Activated gamma-delta T cell treated with anti-CD3 and anti-CD28 coated beads, Interleukin-2, amount 50 U/mL, for 16 hours (primary cell): ENCODE results near the gene DSCAM.

Experiments
- DNase-seq: peaks from one replicate; pipeline ENCODE4 v3.0.0-alpha.2; 2020; ENCODE audit warnings: low read depth

DSCAM gene

DNA sequence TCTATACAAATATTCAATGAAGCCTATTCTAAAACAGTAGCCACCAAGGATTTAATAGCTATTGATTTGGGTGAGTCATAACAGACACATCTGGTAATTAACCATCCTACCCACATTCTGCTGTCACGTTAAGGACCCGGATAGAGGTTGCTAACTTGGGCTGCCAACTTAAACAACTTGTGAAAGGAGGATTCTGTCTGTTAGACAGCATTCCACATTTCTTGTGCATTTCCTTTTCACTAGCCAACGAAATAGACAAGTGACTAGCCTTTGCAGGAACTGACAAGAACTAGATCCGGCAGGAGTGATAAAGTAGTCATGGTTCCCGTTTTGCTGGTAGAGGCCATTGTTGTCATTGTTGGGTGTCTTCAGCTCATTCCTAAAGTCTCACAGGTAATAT lies 9.5 kb downstream of the DSCAM start:
- no peak for DNase-seq

DNA sequence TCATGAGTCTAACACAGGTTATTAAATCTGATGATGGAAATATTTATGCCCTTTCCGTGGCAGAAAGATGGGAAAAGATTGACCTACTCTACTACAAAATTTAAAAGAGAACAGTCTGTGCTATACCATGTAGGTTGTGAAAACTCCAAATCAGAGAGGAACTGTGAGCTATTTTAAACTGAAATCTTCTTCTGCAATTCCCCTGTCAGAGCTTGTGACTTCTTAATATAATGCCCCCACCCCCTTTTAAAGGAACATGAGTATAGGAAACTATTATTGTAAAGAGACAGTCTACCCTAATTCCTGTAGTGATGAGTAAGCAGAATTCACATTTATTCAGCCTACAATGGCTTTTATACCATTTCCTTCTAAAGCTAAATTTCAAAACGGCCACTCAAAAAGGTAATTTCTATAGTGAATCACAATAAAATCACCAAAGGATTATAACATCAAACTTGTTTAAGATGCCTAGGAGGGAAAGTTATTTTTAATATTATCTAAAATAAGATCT lies 11.7 kb downstream of the DSCAM start:
- no peak for DNase-seq

GRCh38 chr21:40833184-40833583 lies 13.8 kb downstream of the DSCAM start:
- DNase-seq = no peak

GRCh38 chr21:40832316-40832715 lies 14.6 kb downstream of the DSCAM start:
- no peak for DNase-seq

DNA sequence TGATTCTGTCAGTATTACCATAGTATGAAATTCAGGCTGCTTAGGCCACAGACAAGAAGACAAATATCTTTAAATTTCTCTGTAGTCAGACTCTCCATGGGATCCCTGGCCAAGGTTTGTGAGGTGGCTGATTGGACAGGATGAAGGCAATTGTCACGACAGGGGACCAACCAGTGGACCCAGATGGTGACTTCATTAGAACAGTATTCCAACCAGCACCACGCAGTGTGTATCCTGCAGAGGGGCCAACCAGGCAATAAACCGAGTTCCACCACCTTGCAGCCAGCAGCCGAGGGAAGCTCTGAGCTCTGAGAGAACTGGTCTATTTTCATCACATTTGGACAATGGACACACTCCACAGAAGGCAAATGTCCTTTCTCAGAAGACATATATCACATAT lies 16.1 kb downstream of the DSCAM start:
- no peak for DNase-seq

GRCh38 chr21:40829791-40830190 lies 17.2 kb downstream of the DSCAM start:
- no peak for DNase-seq

GRCh38 chr21:40829308-40829707 lies 17.6 kb downstream of the DSCAM start:
- DNase-seq = no peak

DNA sequence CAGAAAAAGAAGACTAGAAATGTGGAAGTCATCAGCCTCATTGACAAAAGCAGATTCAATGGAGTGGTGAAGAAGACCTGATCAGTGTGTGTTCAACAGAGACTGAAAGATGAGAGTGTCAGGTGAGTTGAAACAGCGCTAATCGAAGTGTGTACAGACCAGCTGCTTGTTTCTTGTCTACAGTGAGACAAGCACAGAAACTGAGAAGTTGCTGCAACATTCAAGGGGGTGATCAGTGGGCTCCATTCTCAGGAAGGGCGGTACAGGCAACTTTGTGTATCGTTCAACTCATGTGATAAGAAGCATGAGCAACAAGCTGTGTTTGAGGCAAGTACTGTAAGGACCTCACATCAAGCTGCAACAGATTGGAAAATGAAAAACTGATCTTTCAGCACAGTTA lies 19.4 kb downstream of the DSCAM start:
- DNase-seq = no peak

- no peak for DNase-seq
These were observed 27.7 kb downstream of the DSCAM start for GRCh38 chr21:40819071-40819900.

- DNase-seq = no peak
These were observed 33.0 kb downstream of the DSCAM start for GRCh38 chr21:40813918-40814317.

- DNase-seq = no peak
These were observed 37.2 kb downstream of the DSCAM start for GRCh38 chr21:40809673-40810197.

GRCh38 chr21:40803101-40803500 lies 43.9 kb downstream of the DSCAM start:
- no peak for DNase-seq

DNA sequence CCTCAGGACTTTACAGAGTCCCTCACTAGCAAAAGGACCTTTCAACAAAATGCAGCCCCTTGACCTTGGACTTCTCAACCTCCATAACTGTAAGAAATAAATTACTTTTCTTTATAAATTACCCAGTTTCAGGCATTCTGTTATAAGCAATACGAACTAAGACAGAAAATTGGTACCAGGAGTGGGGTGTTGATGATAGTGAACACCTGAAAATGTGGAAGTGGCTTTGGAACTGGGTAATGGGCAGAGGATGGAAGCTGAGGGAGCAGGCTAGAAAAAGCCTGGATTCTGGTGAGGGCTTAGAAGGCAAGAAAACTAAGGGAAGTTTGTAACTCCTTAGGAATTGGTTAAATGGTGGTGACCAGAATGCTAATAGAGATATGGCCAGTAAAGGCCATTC lies 46.8 kb downstream of the DSCAM start:
- DNase-seq = no peak

GRCh38 chr21:40797891-40798290 lies 49.1 kb downstream of the DSCAM start:
- no peak for DNase-seq

DNA sequence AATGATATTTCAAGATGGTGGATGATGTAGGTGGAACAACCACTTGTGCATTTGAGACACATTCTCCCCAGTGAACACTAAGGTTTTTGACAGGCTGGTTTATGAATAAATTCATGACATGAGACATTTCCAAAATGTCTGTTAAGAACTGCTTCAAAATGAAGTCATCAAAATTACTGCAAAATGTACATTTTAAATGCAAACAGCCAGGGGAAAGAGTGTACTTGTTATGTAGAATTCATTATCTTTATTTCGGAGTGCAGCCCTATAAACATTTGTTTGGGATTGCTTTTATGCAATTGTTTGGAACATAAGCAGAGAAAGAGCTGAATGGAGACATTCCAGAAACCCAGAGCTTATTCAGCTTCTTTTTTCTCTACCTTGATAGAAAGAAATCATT lies 49.5 kb downstream of the DSCAM start:
- DNase-seq = no peak

- no peak for DNase-seq
These were observed 50.5 kb downstream of the DSCAM start for GRCh38 chr21:40796464-40796863.

GRCh38 chr21:40795313-40795712 lies 51.6 kb downstream of the DSCAM start:
- no peak for DNase-seq

- DNase-seq = no peak
These were observed 54.1 kb downstream of the DSCAM start for GRCh38 chr21:40792691-40793456.

DNA sequence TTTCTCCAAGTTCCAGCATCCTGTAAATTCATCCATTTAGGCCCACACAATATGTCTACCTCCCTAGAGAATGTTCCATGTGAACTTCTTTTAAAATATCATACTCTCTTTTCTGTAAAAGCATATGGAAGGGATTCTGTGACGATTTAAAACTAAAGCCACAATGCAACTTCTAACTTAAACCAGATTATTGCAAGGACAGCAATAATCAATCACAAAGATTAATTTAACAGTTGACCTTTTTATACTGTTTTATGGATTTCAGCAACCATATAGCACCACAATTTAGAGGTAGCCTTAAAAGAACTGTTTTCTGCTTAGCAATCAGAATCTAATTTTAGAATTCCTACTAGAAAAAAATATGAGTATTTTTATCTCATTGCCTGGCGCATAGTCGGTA lies 58.3 kb downstream of the DSCAM start:
- no peak for DNase-seq

- DNase-seq = no peak
These were observed 63.6 kb downstream of the DSCAM start for GRCh38 chr21:40783404-40783803.

DNA sequence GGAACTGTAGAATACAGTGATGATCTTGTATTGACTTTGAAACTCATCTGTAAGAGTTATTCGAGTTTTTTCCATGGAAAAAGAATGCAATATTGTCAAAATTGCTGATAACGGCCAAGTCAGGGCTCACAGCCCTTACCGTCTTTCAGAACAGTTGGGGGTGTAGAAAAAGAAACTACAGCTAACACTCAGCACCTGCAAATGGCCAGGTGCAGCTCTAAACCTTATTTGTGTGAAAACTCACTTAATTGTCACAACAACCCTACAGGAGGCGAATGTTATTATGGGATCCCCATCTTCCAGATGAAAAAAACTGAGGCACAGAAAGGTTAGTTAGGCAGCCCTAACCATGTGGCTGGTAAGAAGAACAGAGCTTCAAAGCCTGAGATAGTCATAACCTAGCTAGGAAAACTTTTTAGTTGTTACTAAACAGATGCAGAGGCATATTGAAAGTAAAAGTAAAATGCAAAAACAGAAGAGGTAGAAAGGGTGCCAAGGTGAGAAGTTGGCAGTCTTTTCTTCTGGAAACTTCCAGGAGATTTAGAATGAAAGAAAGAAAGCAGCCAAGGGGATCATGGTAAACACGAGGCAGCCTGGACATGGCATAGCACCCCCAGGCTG lies 76.4 kb downstream of the DSCAM start:
- no peak for DNase-seq

GRCh38 chr21:40769231-40769630 lies 77.7 kb downstream of the DSCAM start:
- DNase-seq = no peak

DNA sequence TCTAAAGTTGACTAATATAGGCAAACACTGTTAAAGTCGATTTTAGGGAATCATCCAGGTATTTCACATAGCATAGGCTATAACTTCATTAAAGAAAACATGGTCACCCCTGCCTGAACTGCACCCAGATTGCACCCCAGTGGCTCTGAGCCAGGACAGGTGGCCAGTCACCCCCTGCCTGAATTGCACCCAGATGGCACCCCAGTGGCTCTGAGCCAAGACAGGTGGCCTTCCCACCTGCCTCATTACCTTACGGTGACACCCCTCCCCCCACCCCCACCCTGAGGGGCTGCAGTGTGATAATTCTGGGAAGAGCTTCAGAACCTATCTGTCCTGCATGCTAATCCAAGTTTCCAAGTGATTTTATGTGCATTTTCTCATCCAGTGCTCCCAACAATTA lies 78.9 kb downstream of the DSCAM start:
- no peak for DNase-seq
